G401 (cell line): Measurements from ENCODE around the gene KIF1A. TPM values are rescaled to one million over a fixed set of nuclear protein-coding genes. Genes with fewer than 3 reads are reported as not detected.

Experiments
- DNase-seq: peaks from one replicate; pipeline ENCODE4 v3.0.0-alpha.2; 2015; ENCODE audit warnings: low spot score
- in situ Hi-C: cut with HindIII; loops from 2 replicates; pipeline ENCODE4 v1.10.0; 2016; ENCODE audit warnings: low sequenced_read_pairs, mixed read lengths
- total RNA-seq: library from RNA; depleted of rRNA; stranded (reverse); fragments of >200 nt; shearing (Covaris generic); gene quantifications from 2 replicates; pipeline ENCODE4 v1.2.3, GENCODE V29; 2014

KIF1A gene
- total RNA-seq, 1 experiment from 2014 or later = 24.9 TPM

- in situ Hi-C loops = no loop called here
- no peak for DNase-seq
These were observed 3.7 kb upstream of the KIF1A start for GRCh38 chr2:240823449-240824336.

- in situ Hi-C loops = no loop called here
- no peak for DNase-seq
These were observed 2.3 kb upstream of the KIF1A start for GRCh38 chr2:240822280-240822847.

GRCh38 chr2:240821429-240821778 is 1.4 kb upstream of the KIF1A start:
- in situ Hi-C loops = no loop called here
- DNase-seq = no peak

- peak; percentile 55 for DNase-seq
- in situ Hi-C loops = no loop called here
These were observed 799 bp upstream of the KIF1A start for GRCh38 chr2:240820607-240821428.

GRCh38 chr2:240819126-240819857 is 727 bp downstream of the KIF1A start:
- in situ Hi-C loops = no loop called here
- peak; percentile 37 for DNase-seq

- in situ Hi-C loops = no loop called here
- DNase-seq = no peak
These were observed 1.5 kb downstream of the KIF1A start for GRCh38 chr2:240818293-240819125.

GRCh38 chr2:240817496-240818292 is 2.3 kb downstream of the KIF1A start:
- no peak for DNase-seq
- in situ Hi-C loops = no loop called here

GRCh38 chr2:240816584-240817495 is 3.2 kb downstream of the KIF1A start:
- in situ Hi-C loops = no loop called here
- no peak for DNase-seq

GRCh38 chr2:240815761-240816583 is 4.0 kb downstream of the KIF1A start:
- DNase-seq = no peak
- in situ Hi-C loops = no loop called here

GRCh38 chr2:240814946-240815760 is 4.9 kb downstream of the KIF1A start:
- in situ Hi-C loops = no loop called here
- no peak for DNase-seq

GRCh38 chr2:240814280-240814679 is 5.7 kb downstream of the KIF1A start:
- in situ Hi-C loops = no loop called here
- no peak for DNase-seq

- in situ Hi-C loops = no loop called here
- DNase-seq = no peak
These were observed 6.6 kb downstream of the KIF1A start for GRCh38 chr2:240813231-240813921.

- in situ Hi-C loops = no loop called here
- no peak for DNase-seq
These were observed 7.3 kb downstream of the KIF1A start for GRCh38 chr2:240812721-240813120.

GRCh38 chr2:240812301-240812680 is 7.7 kb downstream of the KIF1A start:
- in situ Hi-C loops = no loop called here
- DNase-seq = no peak
